Epithelial cell of prostate (primary cell): Measurements from ENCODE around the gene CAPN15.

Experiments used
- DNase-seq: peaks from one replicate; pipeline ENCODE4 v3.0.0-alpha.2; 2011; ENCODE audit warnings: low read depth, low spot score
- H3K27ac ChIP-seq: fragments of 450-650 bp; 2 replicates; pipeline ENCODE4 v1.5.1; 2017; ENCODE audit warnings: mild to moderate bottlenecking

The CAPN15 gene

GRCh38 chr16:523097-523741, 4.3 kb upstream of the CAPN15 start:
- DNase-seq, result no peak
- H3K27ac ChIP-seq, result no peak overlapping the region

GRCh38 chr16:524274-525040, 3.1 kb upstream of the CAPN15 start:
- H3K27ac ChIP-seq, result no peak overlapping the region
- no peak for DNase-seq

- no peak for DNase-seq
- peak overlapping the region; percentile 95 for H3K27ac ChIP-seq
Observed at GRCh38 chr16:525123-525519, 2.4 kb upstream of the CAPN15 start.

- DNase-seq, result peak; percentile 81
- H3K27ac ChIP-seq, result peak overlapping the region; percentile 95
Observed at GRCh38 chr16:525520-526180, 1.9 kb upstream of the CAPN15 start.

GRCh38 chr16:526181-527014, 1.1 kb upstream of the CAPN15 start:
- DNase-seq, result no peak

GRCh38 chr16:528111-529011, 849 bp downstream of the CAPN15 start:
- DNase-seq, result peak; percentile 12
- H3K27ac ChIP-seq, result peak overlapping the region; percentile 95

More at GRCh38 chr16:526181-527014, 1.1 kb upstream of the CAPN15 start:
- H3K27ac ChIP-seq, result peak overlapping the region; percentile 95

GRCh38 chr16:529012-529575, 1.6 kb downstream of the CAPN15 start:
- no peak for DNase-seq
- peak overlapping the region; percentile 95 for H3K27ac ChIP-seq

- no peak overlapping the region for H3K27ac ChIP-seq
- DNase-seq, result no peak
Observed at GRCh38 chr16:530111-530817, 2.8 kb downstream of the CAPN15 start.

- no peak overlapping the region for H3K27ac ChIP-seq
- no peak for DNase-seq
Observed at GRCh38 chr16:531494-532125, 4.1 kb downstream of the CAPN15 start.

- no peak for DNase-seq
- no peak overlapping the region for H3K27ac ChIP-seq
Observed at GRCh38 chr16:533391-534123, 6.0 kb downstream of the CAPN15 start.

- DNase-seq, result no peak
- no peak overlapping the region for H3K27ac ChIP-seq
Observed at GRCh38 chr16:534135-534534, 6.6 kb downstream of the CAPN15 start.

GRCh38 chr16:534856-535445, 7.4 kb downstream of the CAPN15 start:
- no peak for DNase-seq
- H3K27ac ChIP-seq, result peak overlapping the region; percentile 18

- peak overlapping the region; percentile 18 for H3K27ac ChIP-seq
Observed at GRCh38 chr16:535446-536405, 8.2 kb downstream of the CAPN15 start.

GRCh38 chr16:536746-537145, 9.2 kb downstream of the CAPN15 start:
- H3K27ac ChIP-seq, result no peak overlapping the region

More at GRCh38 chr16:535446-536405, 8.2 kb downstream of the CAPN15 start:
- DNase-seq, result peak; percentile 36

GRCh38 chr16:537415-538335, 10.2 kb downstream of the CAPN15 start:
- H3K27ac ChIP-seq, result no peak overlapping the region
- DNase-seq, result no peak

More at GRCh38 chr16:536746-537145, 9.2 kb downstream of the CAPN15 start:
- no peak for DNase-seq
